Measurements from ENCODE around the gene FER. TPM values are rescaled to one million over a fixed set of nuclear protein-coding genes. Genes with fewer than 3 reads are reported as not detected.

Gene FER
- total RNA-seq, 2 experiments from 2014 or later = 14.2 to 15.9 TPM

GRCh38 chr5:108801301-108801700 is 53.6 kb downstream of the FER start:
- H3K9me3 ChIP-seq (ENCODE audit: control insufficient read depth in 1 of 2, insufficient read depth in 1 of 2, low read length in 2 of 2) = peaks cover 6 to 7% of the 10 kb centered on the region in 2 experiments
- peaks cover 79% of the 10 kb centered on the region for H3K36me3 Mint-ChIP-seq (ENCODE audit: low read depth)
- H3K9me3 Mint-ChIP-seq = peaks cover 14% of the 10 kb centered on the region
- H3K4me1 Mint-ChIP-seq (ENCODE audit: low read depth) = no peaks in the 10 kb centered on the region
- H3K4me3 Mint-ChIP-seq = no peak overlapping the region
- intact Hi-C loops (cut with DNase I, micrococcal nuclease) = no loop called here
- H3K27ac Mint-ChIP-seq = no peak overlapping the region
- DNase-seq = no peak
- H3K4me1 ChIP-seq (ENCODE audit: insufficient read depth, low read length) = no peaks in the 10 kb centered on the region
- ATAC-seq (ENCODE audit: poor library complexity) = no peak
- no peak overlapping the region for H3K4me3 ChIP-seq (ENCODE audit: low read length)
- no peak overlapping the region for H3K27ac ChIP-seq (ENCODE audit: low read depth in 1 of 2, low read length in 2 of 2)
- ChIA-PET POLR2A (no interaction called here), CTCF (no interaction called here)
- peaks cover 2% of the 10 kb centered on the region for H3K36me3 ChIP-seq (ENCODE audit: insufficient read depth, low read length)
- no peaks in the 10 kb centered on the region for H3K27me3 ChIP-seq (ENCODE audit: control insufficient read depth in 1 of 2, insufficient read depth in 2 of 2, low read length in 2 of 2)
- H3K27me3 Mint-ChIP-seq = no peaks in the 10 kb centered on the region
- TF ChIP-seq CTCF (IDR thresholded peaks at IDR 0.05) = no peak

DNA sequence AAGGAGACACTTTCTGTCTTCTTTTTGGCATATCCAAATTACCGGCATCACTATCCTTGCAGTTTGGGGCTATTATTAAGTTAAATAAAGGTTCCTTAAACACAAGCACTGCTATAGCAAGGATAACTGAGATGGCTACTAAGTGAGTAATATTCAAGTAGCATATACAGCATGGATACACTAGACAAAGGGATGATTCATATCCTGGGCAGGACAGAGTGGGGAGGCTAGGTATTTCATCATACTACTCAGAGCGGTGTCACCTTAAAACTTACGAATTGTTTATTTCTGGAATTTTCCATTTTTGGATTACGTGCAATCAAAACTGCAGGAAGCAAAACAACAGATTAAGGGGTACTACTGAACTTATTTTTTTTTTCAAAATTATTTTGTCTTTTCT is 54.1 kb downstream of the FER start:
- ATAC-seq (ENCODE audit: poor library complexity) (no peak), DNase-seq (peak in 2 of 14 experiments; percentile 11 to 23)
- Histone ChIP-seq H3K4me3 (ENCODE audit: low read length) (no peak overlapping the region), H3K36me3 (ENCODE audit: insufficient read depth, low read length) (peaks cover 2% of the 10 kb centered on the region), H3K27ac (ENCODE audit: low read depth in 1 of 2, low read length in 2 of 2) (no peak overlapping the region), H3K27me3 (ENCODE audit: control insufficient read depth in 1 of 2, insufficient read depth in 2 of 2, low read length in 2 of 2) (no peaks in the 10 kb centered on the region), H3K4me1 (ENCODE audit: insufficient read depth, low read length) (no peaks in the 10 kb centered on the region), H3K9me3 (ENCODE audit: control insufficient read depth in 1 of 2, insufficient read depth in 1 of 2, low read length in 2 of 2) (peaks cover 7 to 8% of the 10 kb centered on the region in 2 experiments)
- TF ChIP-seq CTCF (IDR thresholded peaks at IDR 0.05) = no peak
- ChIA-PET POLR2A (no interaction called here), CTCF (no interaction called here)
- H3K4me1 Mint-ChIP-seq (ENCODE audit: low read depth) = no peaks in the 10 kb centered on the region
- H3K36me3 Mint-ChIP-seq (ENCODE audit: low read depth) = peaks cover 84% of the 10 kb centered on the region
- H3K4me3 Mint-ChIP-seq = no peak overlapping the region
- no peaks in the 10 kb centered on the region for H3K27me3 Mint-ChIP-seq
- H3K9me3 Mint-ChIP-seq = peaks cover 17% of the 10 kb centered on the region
- no peak overlapping the region for H3K27ac Mint-ChIP-seq
- intact Hi-C loops (cut with DNase I, micrococcal nuclease) = no loop called here

- Histone ChIP-seq H3K36me3 (ENCODE audit: insufficient read depth, low read length) (no peaks in the 10 kb centered on the region), H3K4me1 (ENCODE audit: insufficient read depth, low read length) (no peaks in the 10 kb centered on the region), H3K27ac (ENCODE audit: low read depth in 1 of 2, low read length in 2 of 2) (no peak overlapping the region), H3K27me3 (ENCODE audit: control insufficient read depth in 1 of 2, insufficient read depth in 2 of 2, low read length in 2 of 2) (no peaks in the 10 kb centered on the region), H3K4me3 (ENCODE audit: low read length) (no peak overlapping the region), H3K9me3 (ENCODE audit: control insufficient read depth in 1 of 2, insufficient read depth in 1 of 2, low read length in 2 of 2) (peaks cover 7 to 19% of the 10 kb centered on the region in 2 experiments)
- Mint-ChIP-seq H3K27me3 (no peaks in the 10 kb centered on the region), H3K4me1 (ENCODE audit: low read depth) (no peaks in the 10 kb centered on the region), H3K4me3 (no peak overlapping the region), H3K36me3 (ENCODE audit: low read depth) (peaks cover 46% of the 10 kb centered on the region), H3K27ac (no peak overlapping the region), H3K9me3 (peaks cover 10% of the 10 kb centered on the region)
- CTCF ChIA-PET = no interaction called here
- ATAC-seq (ENCODE audit: poor library complexity) = no peak
- intact Hi-C loops (cut with DNase I, micrococcal nuclease) = no loop called here
- POLR2A ChIA-PET = no interaction called here
- no peak for TF ChIP-seq CTCF (IDR thresholded peaks at IDR 0.05)
- no peak for DNase-seq
Observed at GRCh38 chr5:108810717-108811116, 63.0 kb downstream of the FER start.
